ENCODE results near the gene KRTAP2-1.
"Not testable (repeated sequence)": the region's sequence is repeated elsewhere in the genome, so short reads cannot be mapped to it uniquely, and the experiment has no call there.

The KRTAP2-1 gene

DNA sequence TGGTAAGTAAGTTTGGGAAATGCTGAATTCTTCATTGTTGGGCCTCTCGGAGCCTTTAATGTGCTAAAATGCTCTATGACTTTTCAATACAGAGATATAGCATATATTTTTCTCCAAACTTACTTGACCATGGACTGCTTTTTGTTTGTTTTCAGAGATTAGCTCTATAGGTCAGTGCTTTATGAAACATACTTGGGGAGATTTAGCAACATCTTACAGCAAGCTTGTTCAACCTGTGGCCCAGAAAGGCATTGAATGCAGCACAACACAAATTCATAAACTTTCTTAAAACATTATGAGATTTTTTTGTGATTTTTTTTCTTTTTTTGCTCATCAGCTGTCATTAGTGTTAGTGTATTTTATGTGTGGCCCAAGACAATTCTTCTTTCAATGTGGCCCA is 37.2 kb downstream of the KRTAP2-1 start:
- ChIA-PET POLR2A (no interaction called here), CTCF (no interaction called here)
- TF ChIP-seq, protein P1, sequence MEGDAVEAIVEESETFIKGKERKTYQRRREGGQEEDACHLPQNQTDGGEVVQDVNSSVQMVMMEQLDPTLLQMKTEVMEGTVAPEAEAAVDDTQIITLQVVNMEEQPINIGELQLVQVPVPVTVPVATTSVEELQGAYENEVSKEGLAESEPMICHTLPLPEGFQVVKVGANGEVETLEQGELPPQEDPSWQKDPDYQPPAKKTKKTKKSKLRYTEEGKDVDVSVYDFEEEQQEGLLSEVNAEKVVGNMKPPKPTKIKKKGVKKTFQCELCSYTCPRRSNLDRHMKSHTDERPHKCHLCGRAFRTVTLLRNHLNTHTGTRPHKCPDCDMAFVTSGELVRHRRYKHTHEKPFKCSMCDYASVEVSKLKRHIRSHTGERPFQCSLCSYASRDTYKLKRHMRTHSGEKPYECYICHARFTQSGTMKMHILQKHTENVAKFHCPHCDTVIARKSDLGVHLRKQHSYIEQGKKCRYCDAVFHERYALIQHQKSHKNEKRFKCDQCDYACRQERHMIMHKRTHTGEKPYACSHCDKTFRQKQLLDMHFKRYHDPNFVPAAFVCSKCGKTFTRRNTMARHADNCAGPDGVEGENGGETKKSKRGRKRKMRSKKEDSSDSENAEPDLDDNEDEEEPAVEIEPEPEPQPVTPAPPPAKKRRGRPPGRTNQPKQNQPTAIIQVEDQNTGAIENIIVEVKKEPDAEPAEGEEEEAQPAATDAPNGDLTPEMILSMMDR (IDR thresholded peaks at IDR 0.05; ENCODE audit: control extremely low read depth, extremely low read depth, low read depth, missing control alignments) = no peak
- DNase-seq (ENCODE audit: extremely low spot score) = no peak

DNA sequence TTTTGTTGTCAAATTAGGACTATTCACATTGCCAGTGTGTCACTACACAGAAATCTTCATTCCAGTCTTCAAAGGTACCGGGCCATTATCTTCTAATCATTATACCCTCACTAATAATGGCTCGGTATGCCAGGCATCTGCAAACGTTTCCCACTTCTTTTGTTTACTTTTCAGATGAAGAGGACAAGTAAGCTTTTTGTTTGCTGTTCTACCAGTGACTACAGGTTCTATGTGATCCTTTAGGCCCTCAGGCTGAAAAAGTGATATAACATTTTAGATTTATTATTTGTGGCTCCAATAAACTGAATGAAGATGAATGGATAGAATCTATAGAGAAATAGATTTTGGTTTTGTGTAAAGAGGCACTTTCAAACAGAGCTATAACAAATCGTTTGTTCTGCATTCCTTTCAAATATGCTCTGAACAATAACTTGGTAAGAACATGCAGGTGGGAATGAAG is 37.8 kb downstream of the KRTAP2-1 start:
- ChIA-PET CTCF (no interaction called here), POLR2A (no interaction called here)
- DNase-seq (ENCODE audit: extremely low spot score) = no peak
- TF ChIP-seq, protein P1 (IDR thresholded peaks at IDR 0.05; ENCODE audit: control extremely low read depth, extremely low read depth, low read depth, missing control alignments) = no peak

GRCh38 chr17:41008811-41009210 is 38.3 kb downstream of the KRTAP2-1 start, which contains the start of gene KRTAP3-1:
Gene KRTAP3-1, minus strand, starts transcription at chr17:41009128. Its CDS starts 54 bp downstream, at chr17:41009074.
- TF ChIP-seq, protein P1 (IDR thresholded peaks at IDR 0.05; ENCODE audit: control extremely low read depth, extremely low read depth, low read depth, missing control alignments) = no peak
- no peak for DNase-seq (ENCODE audit: extremely low spot score)
- ChIA-PET POLR2A (no interaction called here), CTCF (no interaction called here)

GRCh38 chr17:41004397-41004796 is 42.7 kb downstream of the KRTAP2-1 start:
- TF ChIP-seq, protein P1 (IDR thresholded peaks at IDR 0.05; ENCODE audit: control extremely low read depth, extremely low read depth, low read depth, missing control alignments) = no peak
- DNase-seq (ENCODE audit: extremely low spot score) = no peak
- ChIA-PET POLR2A (no interaction called here), CTCF (no interaction called here)

DNA sequence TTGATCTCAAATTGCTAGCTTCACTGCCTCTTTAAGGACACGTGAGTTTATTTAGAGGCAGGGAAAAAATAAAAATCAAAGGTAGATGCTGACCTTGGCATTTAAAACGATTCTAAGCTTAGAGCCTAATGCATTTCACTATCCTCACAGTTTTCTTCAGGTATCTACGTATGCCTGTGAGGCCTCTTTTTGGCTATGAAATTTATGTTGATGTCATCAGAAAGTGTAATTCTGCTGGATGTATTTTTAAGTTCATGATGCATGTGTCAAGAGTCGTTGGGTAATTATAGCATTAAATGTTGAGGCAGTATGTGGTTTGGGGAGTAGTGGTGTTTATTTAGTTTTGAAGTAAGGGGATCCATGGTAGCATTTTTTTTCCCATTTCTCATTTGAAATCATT is 43.2 kb downstream of the KRTAP2-1 start:
- ChIA-PET POLR2A (no interaction called here), CTCF (no interaction called here)
- TF ChIP-seq, protein P1 (IDR thresholded peaks at IDR 0.05; ENCODE audit: control extremely low read depth, extremely low read depth, low read depth, missing control alignments) = no peak
- DNase-seq (ENCODE audit: extremely low spot score) = no peak

DNA sequence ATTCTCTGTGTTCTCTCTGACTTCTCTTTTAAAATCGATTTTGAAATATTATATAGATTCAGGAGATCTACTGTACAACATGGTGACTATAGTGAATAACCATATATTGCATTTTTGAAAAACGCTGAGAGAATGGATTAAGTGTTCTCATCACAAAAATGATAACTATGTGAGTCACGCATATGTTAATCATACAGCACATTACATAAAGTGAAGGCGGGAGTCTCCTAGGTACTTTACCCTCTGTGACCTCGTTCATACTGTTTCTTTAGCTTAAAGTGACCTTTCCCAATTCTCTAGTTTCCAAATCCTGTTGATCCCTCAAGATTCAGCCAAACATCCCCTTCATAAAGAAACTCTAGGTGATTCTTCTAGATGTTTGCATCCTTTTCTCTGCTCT is 44.3 kb downstream of the KRTAP2-1 start:
- ChIA-PET POLR2A (no interaction called here), CTCF (no interaction called here)
- TF ChIP-seq, protein P1 (IDR thresholded peaks at IDR 0.05; ENCODE audit: control extremely low read depth, extremely low read depth, low read depth, missing control alignments) = no peak
- no peak for DNase-seq (ENCODE audit: extremely low spot score)

DNA sequence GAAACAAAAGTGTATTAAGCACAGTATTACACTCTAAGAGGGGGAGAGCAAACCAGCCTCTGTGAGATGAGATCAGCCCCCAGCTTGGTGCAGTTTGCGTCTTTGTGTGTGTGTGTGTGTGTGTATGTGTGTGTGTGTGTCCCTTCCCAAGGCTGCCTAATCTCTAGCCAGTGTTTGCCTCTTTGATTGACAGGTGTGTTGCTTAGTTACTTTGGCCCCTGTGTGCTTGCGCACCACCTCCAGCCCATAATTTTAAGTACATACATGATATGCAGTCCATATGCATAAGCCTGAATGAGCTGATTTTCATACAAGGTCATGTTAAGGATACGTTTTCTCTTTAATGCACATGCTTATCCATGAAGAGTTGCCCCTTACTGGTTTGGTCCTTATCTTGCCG is 45.3 kb downstream of the KRTAP2-1 start:
- TF ChIP-seq, protein P1 (IDR thresholded peaks at IDR 0.05; ENCODE audit: control extremely low read depth, extremely low read depth, low read depth, missing control alignments) = no peak
- CTCF ChIA-PET = interaction anchor here (1.1 kb wide), 1 partner anchor 16 kb away, joined by 3 read pairs; no protein-coding TSS in a partner anchor
- POLR2A ChIA-PET = no interaction called here

GRCh38 chr17:40999563-40999962 is 47.6 kb downstream of the KRTAP2-1 start, which contains the start of gene KRTAP3-2:
Gene KRTAP3-2, minus strand, starts transcription at chr17:40999906. Its CDS starts 53 bp downstream, at chr17:40999853.
- POLR2A ChIA-PET; CTCF ChIA-PET; DNase-seq (ENCODE audit: extremely low spot score): not testable (repeated sequence)

More for the DNA sequence above, 45.3 kb downstream of the KRTAP2-1 start:
- no peak for DNase-seq (ENCODE audit: extremely low spot score)
